Measurements from ENCODE around the gene ARHGEF40.

DNA sequence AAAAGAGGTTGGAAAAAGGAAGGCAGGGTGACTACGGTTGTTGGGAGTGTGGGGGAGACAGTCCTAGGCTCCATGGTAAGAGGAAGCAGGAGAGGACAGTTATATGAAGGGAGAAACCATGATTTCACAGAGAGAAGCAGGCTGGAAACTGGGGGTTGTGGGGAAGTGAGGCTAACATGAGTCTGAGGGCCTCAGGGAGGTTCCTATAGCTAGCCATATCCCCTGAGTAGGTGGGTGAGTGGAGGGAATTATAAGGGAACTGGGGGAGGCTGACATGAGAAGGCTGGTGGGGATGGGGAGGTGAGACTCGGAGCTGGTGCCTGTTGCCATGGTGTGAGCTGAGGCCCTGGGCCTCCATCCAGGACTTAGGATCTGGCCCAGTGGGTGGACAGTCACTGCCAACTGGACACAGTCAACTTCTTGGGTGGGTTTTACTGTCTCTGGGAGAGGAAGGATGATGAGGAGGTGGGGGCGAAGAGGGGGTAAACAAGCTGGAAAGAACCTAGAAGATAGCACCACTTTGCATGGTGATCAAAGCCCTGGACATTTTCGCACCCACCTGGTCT lies 36.9 kb upstream of the ARHGEF40 start:
- no peak for TF ChIP-seq SIN3A (IDR thresholded peaks at IDR 0.05; ENCODE audit: borderline replicate concordance, insufficient read depth, low read length)
- TF ChIP-seq, protein P1, sequence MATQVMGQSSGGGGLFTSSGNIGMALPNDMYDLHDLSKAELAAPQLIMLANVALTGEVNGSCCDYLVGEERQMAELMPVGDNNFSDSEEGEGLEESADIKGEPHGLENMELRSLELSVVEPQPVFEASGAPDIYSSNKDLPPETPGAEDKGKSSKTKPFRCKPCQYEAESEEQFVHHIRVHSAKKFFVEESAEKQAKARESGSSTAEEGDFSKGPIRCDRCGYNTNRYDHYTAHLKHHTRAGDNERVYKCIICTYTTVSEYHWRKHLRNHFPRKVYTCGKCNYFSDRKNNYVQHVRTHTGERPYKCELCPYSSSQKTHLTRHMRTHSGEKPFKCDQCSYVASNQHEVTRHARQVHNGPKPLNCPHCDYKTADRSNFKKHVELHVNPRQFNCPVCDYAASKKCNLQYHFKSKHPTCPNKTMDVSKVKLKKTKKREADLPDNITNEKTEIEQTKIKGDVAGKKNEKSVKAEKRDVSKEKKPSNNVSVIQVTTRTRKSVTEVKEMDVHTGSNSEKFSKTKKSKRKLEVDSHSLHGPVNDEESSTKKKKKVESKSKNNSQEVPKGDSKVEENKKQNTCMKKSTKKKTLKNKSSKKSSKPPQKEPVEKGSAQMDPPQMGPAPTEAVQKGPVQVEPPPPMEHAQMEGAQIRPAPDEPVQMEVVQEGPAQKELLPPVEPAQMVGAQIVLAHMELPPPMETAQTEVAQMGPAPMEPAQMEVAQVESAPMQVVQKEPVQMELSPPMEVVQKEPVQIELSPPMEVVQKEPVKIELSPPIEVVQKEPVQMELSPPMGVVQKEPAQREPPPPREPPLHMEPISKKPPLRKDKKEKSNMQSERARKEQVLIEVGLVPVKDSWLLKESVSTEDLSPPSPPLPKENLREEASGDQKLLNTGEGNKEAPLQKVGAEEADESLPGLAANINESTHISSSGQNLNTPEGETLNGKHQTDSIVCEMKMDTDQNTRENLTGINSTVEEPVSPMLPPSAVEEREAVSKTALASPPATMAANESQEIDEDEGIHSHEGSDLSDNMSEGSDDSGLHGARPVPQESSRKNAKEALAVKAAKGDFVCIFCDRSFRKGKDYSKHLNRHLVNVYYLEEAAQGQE (IDR thresholded peaks at IDR 0.05; ENCODE audit: insufficient read depth in 1 of 2, low read depth in 2 of 2, low read length in 2 of 2), result no peak
- no peak for TF ChIP-seq POLR2AphosphoS5 (IDR thresholded peaks at IDR 0.05; ENCODE audit: low read depth, low read length)
- TF ChIP-seq TAF1 (IDR thresholded peaks at IDR 0.05; ENCODE audit: borderline replicate concordance, insufficient read depth, low read length), result no peak
